Astrocyte (in vitro differentiated cells and primary cell): ENCODE data around the gene SYNE1.
"Not testable (repeated sequence)": the region's sequence is repeated elsewhere in the genome, so short reads cannot be mapped to it uniquely, and the experiment has no call there.

Source experiments
- EZH2 ChIP-seq: IDR thresholded peaks from 2 replicates; pipeline ENCODE4 v1.6.1; 2012; ENCODE audit warnings: mild to moderate bottlenecking, low read length, inconsistent platforms; ENCODE audit not compliant: insufficient read depth
- TF ChIP-seq, protein P1 (sequence below): IDR thresholded peaks from 2 replicates; pipeline ENCODE4 v1.5.1; 2011; ENCODE audit warnings: low read depth, mild to moderate bottlenecking, inconsistent platforms, low read length, moderate library complexity; ENCODE audit not compliant: insufficient read depth

- TF ChIP-seq, protein P1, sequence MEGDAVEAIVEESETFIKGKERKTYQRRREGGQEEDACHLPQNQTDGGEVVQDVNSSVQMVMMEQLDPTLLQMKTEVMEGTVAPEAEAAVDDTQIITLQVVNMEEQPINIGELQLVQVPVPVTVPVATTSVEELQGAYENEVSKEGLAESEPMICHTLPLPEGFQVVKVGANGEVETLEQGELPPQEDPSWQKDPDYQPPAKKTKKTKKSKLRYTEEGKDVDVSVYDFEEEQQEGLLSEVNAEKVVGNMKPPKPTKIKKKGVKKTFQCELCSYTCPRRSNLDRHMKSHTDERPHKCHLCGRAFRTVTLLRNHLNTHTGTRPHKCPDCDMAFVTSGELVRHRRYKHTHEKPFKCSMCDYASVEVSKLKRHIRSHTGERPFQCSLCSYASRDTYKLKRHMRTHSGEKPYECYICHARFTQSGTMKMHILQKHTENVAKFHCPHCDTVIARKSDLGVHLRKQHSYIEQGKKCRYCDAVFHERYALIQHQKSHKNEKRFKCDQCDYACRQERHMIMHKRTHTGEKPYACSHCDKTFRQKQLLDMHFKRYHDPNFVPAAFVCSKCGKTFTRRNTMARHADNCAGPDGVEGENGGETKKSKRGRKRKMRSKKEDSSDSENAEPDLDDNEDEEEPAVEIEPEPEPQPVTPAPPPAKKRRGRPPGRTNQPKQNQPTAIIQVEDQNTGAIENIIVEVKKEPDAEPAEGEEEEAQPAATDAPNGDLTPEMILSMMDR = not testable (repeated sequence)
- not testable (repeated sequence) for TF ChIP-seq EZH2
These were observed 78.4 kb downstream of the SYNE1 start for GRCh38 chr6:152558798-152559197.
